ENCODE results near the gene PCK2. TPM values are rescaled to one million over a fixed set of nuclear protein-coding genes. Genes with fewer than 3 reads are reported as not detected.

PCK2 gene
- total and polyA plus RNA-seq, 2 of the 13 experiments (the other 11 are each of a cell fraction or from before 2014, with no cell fraction given), result 129 to 272 TPM

DNA sequence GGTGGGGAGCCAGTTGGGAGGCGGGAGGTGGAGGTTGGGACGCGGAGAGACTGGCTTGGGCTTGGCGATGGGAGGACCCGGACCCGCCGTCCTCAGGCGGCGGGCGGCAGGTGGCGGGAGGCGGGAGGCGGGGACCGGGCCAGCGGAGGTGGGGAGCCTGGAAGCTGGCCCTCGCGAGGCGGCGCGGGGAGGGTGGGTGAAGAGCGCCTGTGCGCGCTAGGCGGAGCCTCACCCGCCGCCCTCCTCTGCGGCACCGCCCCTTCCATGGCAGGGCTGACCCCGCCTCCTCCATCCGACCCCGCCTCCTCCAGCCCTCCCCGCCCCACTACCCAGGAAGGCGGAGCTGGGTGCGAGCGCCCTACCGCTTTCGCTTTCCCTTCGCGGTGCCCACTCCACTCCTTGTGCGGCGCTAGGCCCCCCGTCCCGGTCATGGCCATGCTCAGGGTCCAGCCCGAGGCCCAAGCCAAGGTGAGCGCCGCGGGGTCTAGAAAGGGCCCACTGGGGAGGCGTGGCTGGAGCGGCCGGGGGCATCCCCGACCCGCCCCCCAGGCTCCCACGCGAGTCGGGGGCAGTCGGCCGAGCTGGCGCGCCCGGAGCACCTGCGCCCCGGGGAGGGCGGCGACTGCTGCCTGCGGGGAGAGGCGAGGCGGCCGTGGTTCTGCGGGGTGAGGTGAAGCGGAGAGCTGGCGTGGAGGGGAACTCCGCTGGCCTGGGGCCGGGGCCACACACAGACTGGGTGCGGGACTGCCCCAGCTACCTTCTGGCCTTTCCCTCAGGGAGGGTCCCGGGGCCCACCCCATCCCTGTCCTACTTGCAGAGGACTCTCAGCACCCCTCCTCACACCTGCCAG, 41.9 kb downstream of the PCK2 start, which contains the start of gene PSME1 (continued):
- TF ChIP-seq SKIL (CRISPR knock-in tag; IDR thresholded peaks at IDR 0.05; ENCODE audit: borderline replicate concordance) (no peak), NPAS2 (CRISPR knock-in tag; IDR thresholded peaks at IDR 0.05; ENCODE audit: borderline replicate concordance) (no peak), ZHX2 (IDR thresholded peaks at IDR 0.05; ENCODE audit: low read depth) (no peak; the same call in 1 of the 2 replicates), ZHX2 (CRISPR knock-in tag; IDR thresholded peaks at IDR 0.05; ENCODE audit: borderline replicate concordance) (0 out of 2 replicates have a peak, but pooled peaks have one; percentile 89), MEF2D (CRISPR knock-in tag; IDR thresholded peaks at IDR 0.05) (peak; percentile 89; the same call in 1 of the 2 replicates), ZBTB38 (CRISPR knock-in tag; IDR thresholded peaks at IDR 0.05) (peak; percentile 83), THAP9 (CRISPR knock-in tag; IDR thresholded peaks at IDR 0.05; ENCODE audit: borderline replicate concordance) (peak; percentile 77)
- TF ChIP-seq, protein P1, sequence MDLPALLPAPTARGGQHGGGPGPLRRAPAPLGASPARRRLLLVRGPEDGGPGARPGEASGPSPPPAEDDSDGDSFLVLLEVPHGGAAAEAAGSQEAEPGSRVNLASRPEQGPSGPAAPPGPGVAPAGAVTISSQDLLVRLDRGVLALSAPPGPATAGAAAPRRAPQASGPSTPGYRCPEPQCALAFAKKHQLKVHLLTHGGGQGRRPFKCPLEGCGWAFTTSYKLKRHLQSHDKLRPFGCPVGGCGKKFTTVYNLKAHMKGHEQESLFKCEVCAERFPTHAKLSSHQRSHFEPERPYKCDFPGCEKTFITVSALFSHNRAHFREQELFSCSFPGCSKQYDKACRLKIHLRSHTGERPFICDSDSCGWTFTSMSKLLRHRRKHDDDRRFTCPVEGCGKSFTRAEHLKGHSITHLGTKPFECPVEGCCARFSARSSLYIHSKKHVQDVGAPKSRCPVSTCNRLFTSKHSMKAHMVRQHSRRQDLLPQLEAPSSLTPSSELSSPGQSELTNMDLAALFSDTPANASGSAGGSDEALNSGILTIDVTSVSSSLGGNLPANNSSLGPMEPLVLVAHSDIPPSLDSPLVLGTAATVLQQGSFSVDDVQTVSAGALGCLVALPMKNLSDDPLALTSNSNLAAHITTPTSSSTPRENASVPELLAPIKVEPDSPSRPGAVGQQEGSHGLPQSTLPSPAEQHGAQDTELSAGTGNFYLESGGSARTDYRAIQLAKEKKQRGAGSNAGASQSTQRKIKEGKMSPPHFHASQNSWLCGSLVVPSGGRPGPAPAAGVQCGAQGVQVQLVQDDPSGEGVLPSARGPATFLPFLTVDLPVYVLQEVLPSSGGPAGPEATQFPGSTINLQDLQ (CRISPR knock-in tag; IDR thresholded peaks at IDR 0.05), result no peak
